ENCODE measurements around the gene HNRNPC. TPM values are rescaled to one million over a fixed set of nuclear protein-coding genes. Genes with fewer than 3 reads are reported as not detected.
"Not testable (repeated sequence)": the region's sequence is repeated elsewhere in the genome, so short reads cannot be mapped to it uniquely, and the experiment has no call there.

HNRNPC gene
- polyA plus RNA-seq, 2 of the 4 experiments (the other 2 are of a cell fraction) = 1,057 to 1,069 TPM

DNA sequence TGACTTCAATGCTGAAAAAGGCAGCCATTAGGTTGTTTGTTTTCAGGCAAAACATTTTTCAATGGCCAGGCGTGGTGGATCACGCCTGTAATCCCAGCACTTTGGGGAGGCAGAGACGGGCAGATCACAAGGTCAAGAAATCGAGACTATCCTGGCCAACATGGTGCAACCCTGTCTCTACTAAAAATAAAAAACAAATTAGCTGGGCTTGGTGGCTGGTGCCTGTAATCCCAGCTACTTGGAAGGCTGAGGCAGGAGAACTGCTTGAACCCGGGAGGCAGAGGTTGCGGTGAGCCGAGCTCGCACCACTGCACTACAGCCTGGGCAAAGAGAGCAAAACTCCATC, 13.2 kb downstream of the HNRNPC start:
- H3K9me3 ChIP-seq; FAIRE-seq; H3K27ac ChIP-seq; DNase-seq (ENCODE audit: low read depth in 1 of 2, low spot score in 1 of 2); H3K4me3 ChIP-seq: not testable (repeated sequence)
- peak overlapping the region; percentile 8; the same call in 2 of the 3 replicates for H3K4me2 ChIP-seq
- ATAC-seq = peak in 1 of 2 experiments; percentile 10; a peak in 2 of 6 replicates
- peaks cover 47% of the 10 kb centered on the region for H3K4me1 ChIP-seq
- TF ChIP-seq EP300 (IDR thresholded peaks at IDR 0.05) = 0 out of 5 replicates have a peak, but pooled peaks of 1 of the 2 experiments have one; percentile 12
- CTCF ChIA-PET = interaction anchor here (1.3 to 2.0 kb wide), 4 partner anchors 8 to 13 kb away, joined by 3 to 5 read pairs (median 4); no protein-coding TSS in a partner anchor
- WGBS (ENCODE audit: missing lambda C conversion rate) = 85% methylated on average over 8 of the region's 8 CpGs
- POLR2A ChIA-PET = interaction anchor here (0.6 to 1.3 kb wide), 4 partner anchors 9 to 122 kb away, joined by 3 read pairs; no protein-coding TSS in a partner anchor

DNA sequence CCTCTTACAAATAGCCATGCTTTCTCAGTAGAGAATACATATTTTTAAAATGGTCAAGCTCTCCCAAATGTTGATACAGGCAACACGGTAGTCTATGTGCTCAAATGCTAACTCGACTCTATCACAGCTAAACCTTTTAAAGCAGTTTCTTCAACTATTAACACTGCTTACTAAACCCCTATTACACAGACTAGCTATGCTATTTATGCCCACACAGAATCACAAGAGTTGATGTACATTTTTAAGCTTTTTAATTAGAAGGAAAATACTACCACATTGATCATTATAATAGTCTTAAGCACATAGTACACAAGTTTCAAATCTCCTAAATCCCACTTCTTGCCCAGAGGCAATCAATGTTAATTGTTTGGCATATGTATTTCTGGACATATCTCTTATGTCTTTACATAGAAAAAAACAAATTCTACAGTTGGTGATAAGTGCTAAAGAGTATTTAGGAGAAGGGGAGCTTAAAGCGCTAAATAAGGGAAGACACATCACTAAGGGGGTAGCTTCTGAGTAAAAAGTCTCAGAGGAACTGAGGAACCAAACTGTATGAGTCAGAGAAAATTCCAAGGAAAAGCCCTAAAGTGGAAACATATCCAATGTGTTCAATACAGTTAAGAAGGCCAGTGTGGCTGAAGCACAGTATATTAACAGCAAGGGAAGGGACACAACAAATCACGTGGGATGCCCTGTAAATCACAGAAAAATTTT, 13.7 kb downstream of the HNRNPC start:
- no peak overlapping the region for H3K4me3 ChIP-seq
- H3K9me3 ChIP-seq = no peaks in the 10 kb centered on the region
- H3K27ac ChIP-seq = no peak overlapping the region
- POLR2A ChIA-PET = interaction anchor here (1.0 to 1.3 kb wide), 3 partner anchors 10 to 13 kb away, joined by 3 read pairs; no protein-coding TSS in a partner anchor
- no peak for FAIRE-seq
- CTCF ChIA-PET = interaction anchor here (0.8 to 2.0 kb wide), 4 partner anchors 9 to 241 kb away, joined by 3 to 4 read pairs (median 3); no protein-coding TSS in a partner anchor
- peaks cover 47% of the 10 kb centered on the region for H3K4me1 ChIP-seq
- no peak; a peak in 1 of 5 replicates for TF ChIP-seq JUN (IDR thresholded peaks at IDR 0.05)
- whole genome bisulfite sequencing (ENCODE audit: missing lambda C conversion rate) = 49% methylated on average over 4 of the region's 4 CpGs
- DNase-seq (ENCODE audit: low read depth in 1 of 2, low spot score in 1 of 2) = no peak
- peak; percentile 26 to 41; a peak in 4 of 6 replicates for ATAC-seq
- H3K4me2 ChIP-seq = peak overlapping the region; percentile 8; the same call in 2 of the 3 replicates

- ATAC-seq (no peak), FAIRE-seq (no peak), DNase-seq (ENCODE audit: low read depth in 1 of 2, low spot score in 1 of 2) (no peak)
- TF ChIP-seq, protein P1, sequence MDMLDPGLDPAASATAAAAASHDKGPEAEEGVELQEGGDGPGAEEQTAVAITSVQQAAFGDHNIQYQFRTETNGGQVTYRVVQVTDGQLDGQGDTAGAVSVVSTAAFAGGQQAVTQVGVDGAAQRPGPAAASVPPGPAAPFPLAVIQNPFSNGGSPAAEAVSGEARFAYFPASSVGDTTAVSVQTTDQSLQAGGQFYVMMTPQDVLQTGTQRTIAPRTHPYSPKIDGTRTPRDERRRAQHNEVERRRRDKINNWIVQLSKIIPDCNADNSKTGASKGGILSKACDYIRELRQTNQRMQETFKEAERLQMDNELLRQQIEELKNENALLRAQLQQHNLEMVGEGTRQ (IDR thresholded peaks at IDR 0.05) = no peak
- no peak for TF ChIP-seq TP53 (CRISPR knock-in tag; IDR thresholded peaks at IDR 0.05)
- no peak for TF ChIP-seq RARB (CRISPR knock-in tag; IDR thresholded peaks at IDR 0.05)
- no peak for TF ChIP-seq CBX2 (IDR thresholded peaks at IDR 0.05; ENCODE audit: borderline replicate concordance, low read depth)
- no peak for TF ChIP-seq KDM1A (IDR thresholded peaks at IDR 0.05; ENCODE audit: low read depth)
- TF ChIP-seq, protein P2, sequence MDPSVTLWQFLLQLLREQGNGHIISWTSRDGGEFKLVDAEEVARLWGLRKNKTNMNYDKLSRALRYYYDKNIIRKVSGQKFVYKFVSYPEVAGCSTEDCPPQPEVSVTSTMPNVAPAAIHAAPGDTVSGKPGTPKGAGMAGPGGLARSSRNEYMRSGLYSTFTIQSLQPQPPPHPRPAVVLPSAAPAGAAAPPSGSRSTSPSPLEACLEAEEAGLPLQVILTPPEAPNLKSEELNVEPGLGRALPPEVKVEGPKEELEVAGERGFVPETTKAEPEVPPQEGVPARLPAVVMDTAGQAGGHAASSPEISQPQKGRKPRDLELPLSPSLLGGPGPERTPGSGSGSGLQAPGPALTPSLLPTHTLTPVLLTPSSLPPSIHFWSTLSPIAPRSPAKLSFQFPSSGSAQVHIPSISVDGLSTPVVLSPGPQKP (IDR thresholded peaks at IDR 0.05; ENCODE audit: low read depth, low read length) = no peak
- TF ChIP-seq EHMT2 (IDR thresholded peaks at IDR 0.05; ENCODE audit: low read depth) = no peak
- TF ChIP-seq FOSL2 (IDR thresholded peaks at IDR 0.05) = no peak
- no peak for TF ChIP-seq FOSL2 (CRISPR knock-in tag; IDR thresholded peaks at IDR 0.05)
- no peak for TF ChIP-seq TFCP2L1 (CRISPR knock-in tag; IDR thresholded peaks at IDR 0.05)
- TF ChIP-seq CHD4 (IDR thresholded peaks at IDR 0.05; ENCODE audit: borderline replicate concordance) = no peak
- TF ChIP-seq SMC3 (IDR thresholded peaks at IDR 0.05) = no peak
- TF ChIP-seq HOXA7 (CRISPR knock-in tag; IDR thresholded peaks at IDR 0.05) = no peak
- TF ChIP-seq CTCF (IDR thresholded peaks at IDR 0.05) = no peak
- TF ChIP-seq CBX8 (IDR thresholded peaks at IDR 0.05) = no peak
- TF ChIP-seq SREBF2 (IDR thresholded peaks at IDR 0.05) = no peak
- TF ChIP-seq PHF8 (IDR thresholded peaks at IDR 0.05; ENCODE audit: borderline replicate concordance, low read depth) = no peak
- no peak for TF ChIP-seq MAFK (IDR thresholded peaks at IDR 0.05; ENCODE audit: partially characterized antibody)
- no peak for TF ChIP-seq NFE2L2 (conservative IDR thresholded peaks at IDR 0.05; ENCODE audit: low read length)
- H3K27ac ChIP-seq = no peak overlapping the region
- WGBS (ENCODE audit: missing lambda C conversion rate) = 88% methylated on average over 2 of the region's 2 CpGs
- peaks cover 37% of the 10 kb centered on the region for H3K4me1 ChIP-seq
- CTCF ChIA-PET = no interaction called here
- no peak overlapping the region for H3K4me2 ChIP-seq
- H3K9me3 ChIP-seq = no peaks in the 10 kb centered on the region
- POLR2A ChIA-PET = interaction anchor here (0.5 kb wide), 1 partner anchor 23 kb away, joined by 6 read pairs; no protein-coding TSS in a partner anchor
- H3K4me3 ChIP-seq = no peak overlapping the region
Measured at GRCh38 chr14:21252149-21252548, 17.1 kb downstream of the HNRNPC start.
